ENCODE data around the gene POLD3. TPM values are rescaled to one million over a fixed set of nuclear protein-coding genes. Genes with fewer than 3 reads are reported as not detected.

The POLD3 gene
- total RNA-seq, 1 donor from 2014 or later = 16.7 TPM

GRCh38 chr11:74559110-74559933 is 33.1 kb upstream of the POLD3 start:
- DNase-seq (ENCODE audit: low read depth) = no peak
- H3K4me3 ChIP-seq (ENCODE audit: low read depth, low read length) = no peak overlapping the region
- TF ChIP-seq CTCF (conservative IDR thresholded peaks at IDR 0.05; ENCODE audit: low read depth, low read length) = no peak

- DNase-seq (ENCODE audit: low read depth) = no peak
- TF ChIP-seq CTCF (conservative IDR thresholded peaks at IDR 0.05; ENCODE audit: low read depth, low read length) = no peak
- no peak overlapping the region for H3K4me3 ChIP-seq (ENCODE audit: low read depth, low read length)
Measured at GRCh38 chr11:74559934-74560309, 32.5 kb upstream of the POLD3 start.

- no peak for TF ChIP-seq CTCF (conservative IDR thresholded peaks at IDR 0.05; ENCODE audit: low read depth, low read length)
- no peak overlapping the region for H3K4me3 ChIP-seq (ENCODE audit: low read depth, low read length)
- no peak for DNase-seq (ENCODE audit: low read depth)
Measured at GRCh38 chr11:74566146-74566960, 26.0 kb upstream of the POLD3 start.

- TF ChIP-seq CTCF (conservative IDR thresholded peaks at IDR 0.05; ENCODE audit: low read depth, low read length) = no peak
Measured at GRCh38 chr11:74568028-74568427, 24.4 kb upstream of the POLD3 start.

GRCh38 chr11:74570266-74571061 is 21.9 kb upstream of the POLD3 start:
- no peak overlapping the region for H3K4me3 ChIP-seq (ENCODE audit: low read depth, low read length)
- peak; percentile 87 for TF ChIP-seq CTCF (conservative IDR thresholded peaks at IDR 0.05; ENCODE audit: low read depth, low read length)
- DNase-seq (ENCODE audit: low read depth) = no peak

More at GRCh38 chr11:74568028-74568427, 24.4 kb upstream of the POLD3 start:
- H3K4me3 ChIP-seq (ENCODE audit: low read depth, low read length) = no peak overlapping the region
- DNase-seq (ENCODE audit: low read depth) = no peak

- no peak overlapping the region for H3K4me3 ChIP-seq (ENCODE audit: low read depth, low read length)
- no peak for TF ChIP-seq CTCF (conservative IDR thresholded peaks at IDR 0.05; ENCODE audit: low read depth, low read length)
- no peak for DNase-seq (ENCODE audit: low read depth)
Measured at GRCh38 chr11:74571062-74571399, 21.4 kb upstream of the POLD3 start.
